ENCODE results near the gene IRX2. TPM values are rescaled to one million over a fixed set of nuclear protein-coding genes. Genes with fewer than 3 reads are reported as not detected.

Gene IRX2
- total and polyA plus RNA-seq, 2 of the 4 experiments (the other 2 are of a cell fraction) = 0.36 to 0.97 TPM

DNA sequence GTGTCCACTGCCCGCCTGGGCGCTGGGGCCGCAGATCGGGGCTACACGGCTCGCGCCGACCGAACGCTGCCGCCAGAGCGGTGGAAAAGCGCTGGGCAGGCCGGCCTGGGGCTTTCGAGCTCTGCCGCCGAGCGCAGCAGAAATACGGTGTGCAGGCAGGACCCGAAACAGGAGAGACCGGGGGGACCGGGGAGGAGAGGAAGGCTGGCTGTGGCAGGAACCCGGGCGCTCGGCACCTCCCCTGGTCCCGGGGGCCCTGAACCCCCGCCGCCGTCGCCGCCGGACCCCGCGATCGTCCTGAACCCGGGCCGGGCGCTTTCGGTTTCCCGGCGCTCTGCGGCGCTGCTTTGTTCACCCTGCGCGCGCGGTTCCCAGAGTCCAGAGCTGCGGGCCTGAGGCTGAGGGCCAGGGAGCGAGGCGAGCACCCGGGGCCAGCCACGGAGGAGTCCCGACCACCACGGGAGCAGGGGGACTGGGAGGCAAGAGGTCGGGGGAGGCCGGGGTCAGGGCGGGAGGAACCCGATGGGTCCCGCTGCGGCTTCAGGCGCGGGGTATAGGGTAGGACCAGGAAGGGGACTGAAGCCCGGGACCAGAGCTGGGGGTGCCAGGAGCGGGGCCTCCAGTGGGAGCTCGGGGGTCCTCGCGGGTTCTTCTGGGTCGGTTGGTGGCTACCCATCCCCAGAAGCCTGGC, 12.0 kb downstream of the IRX2 start:
- Histone ChIP-seq H3K36me3 (ENCODE audit: control insufficient read depth, insufficient read depth, low read length) (no peaks in the 10 kb centered on the region), H4K8ac (ENCODE audit: low read depth in 2 of 2, low read length in 2 of 2) (no peak overlapping the region), H2BK120ac (ENCODE audit: low read depth, low read length) (no peak overlapping the region), H3K18ac (ENCODE audit: low read depth, low read length) (no peak overlapping the region), H3K9me3 (ENCODE audit: control insufficient read depth, insufficient read depth, low read length) (no peaks in the 10 kb centered on the region; the same call in 1 of the 2 replicates), H4K91ac (ENCODE audit: insufficient read depth, low read depth, low read length) (no peak overlapping the region), H2AFZ (replicated peaks; ENCODE audit: low read length, poor library complexity) (peak overlapping the region; percentile 19), H4K20me1 (ENCODE audit: insufficient read depth, low read length) (no peaks in the 10 kb centered on the region), H3K4me3 (ENCODE audit: insufficient read depth, low read depth, low read length) (peak overlapping the region; percentile 49), H3K27me3 (ENCODE audit: control insufficient read depth, insufficient read depth, low read length) (peaks cover 24% of the 10 kb centered on the region), H3K79me1 (ENCODE audit: low read depth in 1 of 2, low read length in 2 of 2) (no peaks in the 10 kb centered on the region), H2BK5ac (ENCODE audit: low read depth, low read length, poor library complexity, severe bottlenecking) (no peak overlapping the region), H3K4me1 (ENCODE audit: control insufficient read depth, insufficient read depth, low read length) (no peaks in the 10 kb centered on the region), H3K9ac (ENCODE audit: low read depth, low read length) (no peak overlapping the region), H2AK5ac (ENCODE audit: low read depth, low read length) (no peak overlapping the region), H2AK9ac (replicated peaks; ENCODE audit: low read depth, low read length, poor library complexity) (no peak overlapping the region), H2BK15ac (ENCODE audit: low read depth, low read length) (no peak overlapping the region), H3K4ac (ENCODE audit: low read depth, low read length) (no peak overlapping the region), H2BK20ac (ENCODE audit: low read depth, low read length) (no peak overlapping the region), H3K56ac (ENCODE audit: extremely low read depth, insufficient read depth, low read length) (no peak overlapping the region), H4K5ac (ENCODE audit: low read depth, low read length) (no peak overlapping the region), H3K4me2 (ENCODE audit: low read depth, low read length) (no peak overlapping the region; the same call in 1 of the 2 replicates), H3K23ac (ENCODE audit: low read depth, low read length) (no peak overlapping the region), H3K9me1 (ENCODE audit: insufficient read depth, low read length) (no peaks in the 10 kb centered on the region), H3K14ac (replicated peaks; ENCODE audit: low read depth, low read length) (no peak overlapping the region), H3K27ac (ENCODE audit: insufficient read depth, low read length) (no peak overlapping the region)
- ATAC-seq (ENCODE audit: low read depth) = peak; percentile 72
- dilution Hi-C loops (cut with HindIII; ENCODE audit: low sequenced_read_pairs, unreplicated experiment) = no loop called here
- CTCF ChIA-PET = no interaction called here
- TF ChIP-seq FOS (IDR thresholded peaks at IDR 0.05; ENCODE audit: low read depth, low read length) (no peak), MXI1 (IDR thresholded peaks at IDR 0.05; ENCODE audit: borderline replicate concordance, low read depth, low read length) (no peak), CEBPB (IDR thresholded peaks at IDR 0.05; ENCODE audit: low read depth, low read length) (no peak)
- TF ChIP-seq, protein P1, sequence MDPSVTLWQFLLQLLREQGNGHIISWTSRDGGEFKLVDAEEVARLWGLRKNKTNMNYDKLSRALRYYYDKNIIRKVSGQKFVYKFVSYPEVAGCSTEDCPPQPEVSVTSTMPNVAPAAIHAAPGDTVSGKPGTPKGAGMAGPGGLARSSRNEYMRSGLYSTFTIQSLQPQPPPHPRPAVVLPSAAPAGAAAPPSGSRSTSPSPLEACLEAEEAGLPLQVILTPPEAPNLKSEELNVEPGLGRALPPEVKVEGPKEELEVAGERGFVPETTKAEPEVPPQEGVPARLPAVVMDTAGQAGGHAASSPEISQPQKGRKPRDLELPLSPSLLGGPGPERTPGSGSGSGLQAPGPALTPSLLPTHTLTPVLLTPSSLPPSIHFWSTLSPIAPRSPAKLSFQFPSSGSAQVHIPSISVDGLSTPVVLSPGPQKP (IDR thresholded peaks at IDR 0.05; ENCODE audit: borderline replicate concordance, low read depth, low read length) = no peak
- no TSS peak for BruUV-seq (replicated peaks)
- no peak for DNase-seq
- WGBS, 2 experiments (ENCODE audit: extremely low coverage in 2 of 2, insufficient read length in 1 of 2) = 0% methylated on average over 26 of the region's 68 CpGs; no CpG with 5 or more reads in 1 of the 2 experiments
- in situ Hi-C loops (cut with MboI; ENCODE audit: low sequenced_read_pairs) = no loop called here
- POLR2A ChIA-PET (ENCODE audit: unreplicated experiment) = no interaction called here
- intact Hi-C loops (cut with micrococcal nuclease) = no loop called here
